HFF-Myc (cell line): ENCODE measurements around the gene MGAT5.

Experiments
- DNase-seq: peaks from one replicate; pipeline ENCODE4 v3.0.0-alpha.2; 2011; ENCODE audit warnings: low read depth; ENCODE audit errors: extremely low read depth
- H3K4me3 ChIP-seq: replicated peaks from 2 replicates; pipeline ENCODE4 v1.5.1; 2011; ENCODE audit warnings: low read depth, mild to moderate bottlenecking, control low read depth, low read length
- TF ChIP-seq, protein P1 (sequence below): IDR thresholded peaks from 2 replicates; pipeline ENCODE4 v1.5.1; 2012; ENCODE audit warnings: mild to moderate bottlenecking, low read depth, low read length, control low read depth; ENCODE audit errors: missing control alignments

MGAT5 gene

DNA sequence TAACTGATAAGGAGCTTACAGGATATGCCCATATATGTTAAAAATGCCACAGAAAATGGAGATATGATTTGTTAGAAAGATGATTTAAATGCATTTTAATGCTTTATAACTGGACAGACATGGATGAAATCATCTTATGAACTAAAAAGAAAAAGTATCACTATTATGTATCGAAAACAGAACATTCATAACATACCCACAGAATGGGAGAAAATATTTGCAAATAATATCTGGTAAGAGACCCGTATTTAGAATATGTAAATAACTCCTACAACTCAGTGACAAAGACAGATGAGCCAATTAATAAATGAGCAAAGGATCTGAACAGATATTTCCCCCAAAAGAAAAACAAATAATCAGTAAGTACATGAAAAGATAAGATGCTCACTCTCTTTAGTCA, 24.3 kb upstream of the MGAT5 start:
- TF ChIP-seq, protein P1, sequence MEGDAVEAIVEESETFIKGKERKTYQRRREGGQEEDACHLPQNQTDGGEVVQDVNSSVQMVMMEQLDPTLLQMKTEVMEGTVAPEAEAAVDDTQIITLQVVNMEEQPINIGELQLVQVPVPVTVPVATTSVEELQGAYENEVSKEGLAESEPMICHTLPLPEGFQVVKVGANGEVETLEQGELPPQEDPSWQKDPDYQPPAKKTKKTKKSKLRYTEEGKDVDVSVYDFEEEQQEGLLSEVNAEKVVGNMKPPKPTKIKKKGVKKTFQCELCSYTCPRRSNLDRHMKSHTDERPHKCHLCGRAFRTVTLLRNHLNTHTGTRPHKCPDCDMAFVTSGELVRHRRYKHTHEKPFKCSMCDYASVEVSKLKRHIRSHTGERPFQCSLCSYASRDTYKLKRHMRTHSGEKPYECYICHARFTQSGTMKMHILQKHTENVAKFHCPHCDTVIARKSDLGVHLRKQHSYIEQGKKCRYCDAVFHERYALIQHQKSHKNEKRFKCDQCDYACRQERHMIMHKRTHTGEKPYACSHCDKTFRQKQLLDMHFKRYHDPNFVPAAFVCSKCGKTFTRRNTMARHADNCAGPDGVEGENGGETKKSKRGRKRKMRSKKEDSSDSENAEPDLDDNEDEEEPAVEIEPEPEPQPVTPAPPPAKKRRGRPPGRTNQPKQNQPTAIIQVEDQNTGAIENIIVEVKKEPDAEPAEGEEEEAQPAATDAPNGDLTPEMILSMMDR: no peak
- H3K4me3 ChIP-seq: no peak overlapping the region
- DNase-seq: no peak

DNA sequence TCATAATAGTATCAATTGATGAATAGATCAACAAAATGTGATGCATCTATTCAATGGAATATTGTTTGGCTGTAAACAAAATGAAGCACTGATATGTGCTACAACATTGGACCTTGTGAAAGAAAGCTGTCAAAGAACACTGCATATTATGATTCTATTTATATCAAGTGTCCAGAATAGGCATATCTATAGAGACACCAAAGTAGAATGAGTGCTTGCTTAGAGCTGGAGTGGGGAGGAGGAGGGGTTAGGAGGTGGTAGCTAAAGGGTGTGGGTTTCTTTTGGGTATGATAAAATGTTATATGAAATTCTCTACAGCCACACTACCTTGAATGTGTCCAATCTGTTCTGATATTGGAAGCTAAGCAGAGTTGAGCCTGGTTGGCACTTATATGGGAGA, 23.0 kb upstream of the MGAT5 start:
- TF ChIP-seq, protein P1: no peak
- no peak for DNase-seq
- H3K4me3 ChIP-seq: no peak overlapping the region

DNA sequence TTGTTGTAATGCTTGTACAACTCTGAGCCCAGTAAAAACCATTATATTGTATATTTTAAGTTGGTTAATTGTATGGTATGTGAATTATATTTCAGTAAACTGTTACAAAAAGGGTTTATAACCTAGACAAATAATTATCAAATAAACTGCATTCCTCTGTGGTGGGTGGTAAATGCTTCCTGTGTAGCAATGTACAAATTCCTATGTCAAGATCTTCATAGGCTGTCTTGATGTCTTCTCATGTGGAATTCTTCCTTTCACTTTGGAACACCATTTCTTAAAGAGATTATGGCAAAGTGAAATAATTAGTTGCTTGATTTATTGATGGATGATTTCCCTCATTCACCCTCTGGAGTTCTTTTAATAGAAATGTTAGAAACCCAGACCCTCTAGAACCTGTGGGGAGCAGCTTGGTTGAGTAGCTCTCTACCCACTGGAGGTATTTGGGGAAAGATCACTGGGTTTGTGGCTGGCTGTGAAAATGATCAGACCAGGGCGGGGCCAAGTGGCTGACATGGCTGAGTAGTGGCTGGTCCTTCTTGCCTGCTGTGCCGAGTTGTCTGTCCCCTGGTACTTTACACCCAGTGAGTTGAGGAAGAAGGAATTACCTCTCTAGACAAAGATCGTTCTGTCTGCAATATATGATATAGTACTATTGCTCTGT, 22.4 kb upstream of the MGAT5 start:
- TF ChIP-seq, protein P1: no peak
- DNase-seq: no peak
- H3K4me3 ChIP-seq: no peak overlapping the region

DNA sequence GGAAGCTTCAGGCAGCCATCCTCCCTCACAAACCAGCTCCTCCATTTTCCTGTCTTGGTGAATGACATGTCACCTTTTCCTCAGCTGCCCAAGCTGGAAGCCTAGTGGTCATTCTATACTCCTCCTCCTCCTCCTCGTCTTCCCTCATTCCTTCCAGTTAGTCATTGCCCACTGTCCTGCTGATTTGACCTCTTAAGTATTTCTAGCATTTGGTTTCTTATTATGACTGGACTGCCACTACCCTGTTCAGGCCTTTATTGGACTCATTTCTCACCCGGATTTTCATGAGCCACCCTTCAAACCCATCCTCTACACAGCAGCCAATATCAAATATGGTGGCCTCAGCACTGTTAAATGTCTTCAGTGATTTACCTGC, 21.9 kb upstream of the MGAT5 start:
- DNase-seq: no peak
- no peak overlapping the region for H3K4me3 ChIP-seq
- TF ChIP-seq, protein P1: no peak

DNA sequence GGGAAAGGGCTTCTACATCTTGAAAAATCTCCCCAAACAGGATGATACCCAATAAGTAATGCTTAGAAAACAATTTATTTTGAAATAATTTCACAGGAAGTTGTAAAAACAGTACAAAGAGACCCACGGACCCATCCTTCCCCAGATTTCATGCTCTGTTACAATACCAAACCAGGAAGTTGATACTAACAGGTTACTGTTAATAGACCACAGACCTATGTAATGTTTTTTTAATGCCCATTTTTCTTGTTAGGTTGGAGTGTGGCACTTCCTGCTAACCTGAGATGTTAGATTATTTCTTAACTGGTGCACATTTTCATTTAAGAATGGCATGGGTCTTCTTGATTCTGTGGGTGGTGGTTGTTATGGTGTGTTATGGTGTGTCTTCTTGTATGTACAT, 21.4 kb upstream of the MGAT5 start:
- TF ChIP-seq, protein P1: no peak
- H3K4me3 ChIP-seq: no peak overlapping the region
- DNase-seq: no peak

DNA sequence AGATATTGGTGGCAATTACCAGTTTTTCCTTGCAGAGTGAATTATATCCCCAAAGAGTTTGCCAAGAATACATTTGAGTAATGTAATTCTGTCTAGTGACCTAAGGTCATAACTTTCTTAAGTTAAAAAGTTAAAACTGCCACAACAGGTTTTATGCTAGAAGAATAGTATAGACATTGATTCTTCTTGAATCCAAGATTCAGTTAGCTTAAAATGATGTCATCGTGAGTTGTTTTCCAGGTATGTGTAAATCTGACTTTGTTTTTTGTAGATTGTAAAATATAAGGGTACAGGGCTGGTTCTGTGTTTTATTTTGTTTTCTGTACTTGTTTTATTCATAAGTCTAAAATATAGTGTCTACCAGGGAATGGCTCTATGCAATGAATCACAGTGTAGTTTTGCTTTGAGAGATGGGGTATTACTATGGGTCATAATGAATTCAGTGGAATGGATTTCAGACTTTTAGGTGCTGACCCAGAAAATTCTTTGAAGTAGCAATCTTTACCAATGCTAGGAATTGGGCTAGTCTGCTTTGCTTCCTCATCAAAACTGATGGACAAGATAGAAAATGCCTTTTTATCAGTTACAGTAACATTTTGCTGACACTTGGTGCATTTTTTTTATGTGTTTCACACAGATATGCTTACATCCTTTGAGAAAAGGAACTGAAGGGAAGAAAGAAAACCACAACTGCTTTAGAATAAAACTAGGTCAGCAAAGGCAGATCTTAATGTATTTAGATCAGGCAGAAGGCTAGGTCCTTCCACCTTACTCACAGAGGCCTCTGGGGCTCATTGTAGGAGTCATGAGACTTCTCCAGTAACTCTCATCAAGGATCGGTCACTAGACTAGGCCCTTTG, 20.8 kb upstream of the MGAT5 start:
- H3K4me3 ChIP-seq: no peak overlapping the region
- TF ChIP-seq, protein P1: no peak
- no peak for DNase-seq
